ENCODE results near the gene GORASP1.

Gene GORASP1

DNA sequence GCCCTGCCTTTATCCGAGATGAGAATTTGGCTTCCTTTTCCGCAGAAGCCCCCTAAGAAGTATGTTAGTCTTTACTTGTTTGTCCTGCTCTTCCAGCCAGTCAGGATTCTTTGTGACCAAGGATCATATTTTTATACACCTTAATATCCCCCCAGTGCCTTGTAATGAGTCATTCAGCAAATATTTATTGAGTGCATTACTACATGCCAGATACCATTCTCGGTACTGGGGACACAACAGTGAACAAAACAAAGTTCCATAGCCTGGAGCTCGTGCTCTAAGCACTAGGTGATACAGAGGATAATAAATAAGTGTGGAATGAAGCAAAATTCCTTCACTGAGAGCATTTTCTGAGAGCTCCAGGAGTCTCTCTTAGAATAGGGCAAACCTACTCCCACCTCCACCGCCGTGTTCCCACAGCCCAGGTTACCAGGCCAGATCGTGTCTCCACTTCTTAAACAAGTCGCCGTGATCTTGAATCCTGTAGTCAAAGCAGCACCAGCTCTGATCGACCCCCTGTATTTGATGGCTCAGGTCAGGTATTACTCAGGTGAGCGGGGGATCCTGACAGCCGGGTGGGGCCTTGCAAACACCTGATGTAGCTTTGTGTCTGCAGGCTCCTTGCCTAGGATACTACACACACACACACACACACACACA, 18.5 kb upstream of the GORASP1 start:
- no peak for DNase-seq (ENCODE audit: low read depth)

DNA sequence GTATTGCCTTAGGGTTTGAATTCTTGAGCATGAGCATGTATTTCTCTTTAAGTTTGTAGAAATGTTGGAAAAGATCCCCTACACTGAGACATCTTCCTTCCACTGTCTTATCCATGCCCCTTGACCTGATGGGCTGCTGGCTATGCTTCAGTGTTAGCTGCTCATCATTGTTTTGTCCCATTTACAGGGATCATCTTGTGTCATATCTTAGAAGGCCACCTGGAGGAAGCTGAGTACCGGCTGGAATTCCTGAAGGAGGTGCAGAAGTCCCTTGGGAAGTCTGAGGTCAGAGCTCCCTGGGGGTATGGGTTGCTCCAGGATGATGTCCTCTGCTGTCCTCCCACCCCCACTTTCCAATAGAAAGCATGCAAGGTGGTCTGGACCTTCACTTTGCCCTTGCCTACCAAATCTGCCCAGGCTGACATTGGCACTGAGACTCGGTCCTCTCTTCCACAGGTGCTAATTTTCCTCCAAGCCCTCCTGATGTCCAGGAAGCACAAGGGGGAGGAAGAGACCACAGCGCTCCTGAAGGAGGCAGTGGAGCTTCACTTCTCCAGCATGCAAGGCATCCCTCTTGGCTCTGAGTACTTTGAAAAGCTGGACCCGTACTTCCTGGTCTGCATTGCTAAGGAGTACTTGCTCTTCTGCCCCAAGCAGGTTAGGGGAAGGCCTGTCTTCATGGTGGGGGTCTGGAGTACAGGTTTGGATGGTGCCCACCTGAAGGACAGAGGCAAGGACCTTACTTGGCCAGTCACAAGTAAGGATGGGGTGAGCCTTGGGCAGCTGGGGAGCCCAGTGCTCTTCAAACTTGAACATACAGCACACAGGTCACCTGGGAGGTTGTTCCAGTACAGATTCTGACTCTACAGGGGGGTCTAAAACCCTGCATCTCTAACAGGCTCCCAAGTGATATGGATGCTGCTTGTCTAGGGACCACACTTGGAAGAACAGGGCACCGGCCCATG, 17.7 kb upstream of the GORASP1 start:
- no peak for DNase-seq (ENCODE audit: low read depth)

DNA sequence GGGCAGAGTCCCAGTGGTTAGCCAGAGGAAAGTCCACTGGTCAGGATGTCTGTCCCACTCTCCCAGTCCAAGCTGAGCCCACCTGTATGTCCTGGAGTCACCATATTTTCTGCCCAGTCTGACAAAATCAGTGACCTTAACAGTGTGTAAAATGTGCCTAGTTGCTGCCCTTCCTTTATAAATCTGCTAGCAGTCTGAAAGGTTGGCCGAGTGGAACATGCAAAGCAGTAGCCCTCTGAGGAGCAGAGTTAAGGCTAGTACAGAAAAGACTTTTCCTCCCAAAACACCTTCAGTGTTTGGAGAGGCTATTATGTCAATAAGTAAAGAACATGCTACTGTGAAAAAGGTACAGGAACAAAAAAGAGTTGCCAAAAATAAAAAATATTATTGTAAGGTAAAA, 15.4 kb upstream of the GORASP1 start:
- no peak for DNase-seq (ENCODE audit: low read depth)

DNA sequence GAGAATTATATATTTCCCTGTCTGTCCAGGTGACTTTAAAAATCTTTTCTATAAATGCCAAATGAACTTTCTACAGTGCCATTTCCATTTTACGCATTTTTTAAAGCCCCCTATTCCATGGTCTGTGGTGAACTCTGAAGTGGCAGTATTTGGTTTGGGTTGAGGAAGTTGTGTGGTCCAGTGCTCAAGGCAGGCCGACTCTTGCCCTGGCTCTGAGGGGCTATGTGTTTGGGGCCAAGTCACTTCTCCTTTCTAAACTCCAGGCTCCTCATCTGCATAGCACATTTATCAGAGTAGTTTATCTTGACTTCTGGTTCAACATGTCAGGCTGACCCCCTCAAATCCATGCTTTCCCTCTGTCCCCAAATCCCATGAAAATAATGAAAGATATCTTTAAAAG, 14.2 kb upstream of the GORASP1 start:
- no peak for DNase-seq (ENCODE audit: low read depth)

DNA sequence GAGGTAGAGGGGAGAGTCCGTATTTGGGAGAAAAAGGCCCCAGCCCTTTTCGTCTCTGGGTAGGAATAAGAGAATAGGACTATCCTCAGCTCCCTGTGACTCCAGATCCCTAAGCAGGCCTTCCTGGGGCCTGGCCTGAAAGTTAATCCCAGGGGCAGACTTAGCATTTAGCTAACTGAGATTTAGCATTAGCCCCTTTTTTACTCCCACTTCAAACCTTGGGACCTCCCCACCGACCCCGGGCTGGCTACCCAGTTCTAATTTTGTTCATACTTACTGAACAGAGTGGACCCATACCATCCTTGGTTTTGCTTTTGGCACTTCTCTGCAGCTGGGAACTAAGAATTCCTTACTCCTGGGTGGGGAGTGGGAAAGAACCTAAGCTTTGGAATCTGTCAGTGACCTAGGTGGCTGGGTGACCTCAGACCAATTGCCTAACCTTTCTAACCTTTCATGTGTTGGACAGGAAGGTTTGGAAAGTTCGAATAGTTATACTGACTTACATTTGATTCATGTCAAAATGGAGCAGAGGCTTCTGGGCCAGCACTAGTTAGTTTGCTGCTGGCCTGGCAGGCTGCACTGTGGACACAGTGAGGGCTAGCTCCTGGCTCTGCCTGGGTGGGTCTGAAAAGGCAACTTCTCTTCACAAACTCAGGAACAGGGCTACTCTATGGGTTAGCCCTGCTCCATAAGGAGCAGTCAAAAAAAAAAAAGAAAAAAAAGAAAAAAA, 11.7 kb upstream of the GORASP1 start:
- no peak for DNase-seq (ENCODE audit: low read depth)

DNA sequence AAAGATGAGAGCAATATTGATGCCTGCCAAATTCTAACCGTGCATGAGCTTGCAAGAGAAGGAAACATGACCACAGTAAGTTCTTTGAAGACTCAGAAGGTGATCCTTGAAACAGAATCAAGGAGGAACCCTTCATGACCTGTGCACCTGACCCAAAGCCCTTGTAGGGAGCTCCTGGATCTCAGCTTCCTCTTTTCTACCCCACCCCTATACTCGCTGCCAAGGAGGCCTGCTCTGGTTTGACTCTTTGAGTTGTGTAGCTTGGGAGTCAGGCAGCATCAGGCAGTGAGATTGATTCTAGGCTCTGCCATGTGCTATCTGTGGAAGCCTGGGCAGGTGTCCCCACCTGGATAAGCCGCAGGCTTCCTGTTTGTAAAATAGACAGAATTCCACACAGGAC, 10.7 kb upstream of the GORASP1 start:
- no peak for DNase-seq (ENCODE audit: low read depth)

DNA sequence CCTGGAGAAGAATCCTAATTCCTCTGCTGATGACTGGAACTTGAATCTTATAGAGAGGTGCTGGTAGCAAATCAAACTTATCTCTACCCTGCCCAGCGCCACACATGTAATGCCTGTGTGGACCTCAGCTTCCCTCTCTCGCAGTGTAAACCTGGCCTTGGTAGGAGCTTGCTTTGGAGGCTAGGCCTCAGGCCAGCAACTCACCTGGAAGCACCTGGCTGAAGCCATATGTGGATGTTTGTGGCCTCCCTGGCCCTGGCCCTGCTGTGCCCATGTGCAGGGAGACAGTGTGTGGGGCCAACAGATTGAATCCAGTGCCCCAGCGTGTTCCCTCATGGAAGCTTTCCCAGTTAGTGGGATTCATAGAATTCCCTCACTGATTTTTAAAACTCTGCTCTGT, 8.4 kb upstream of the GORASP1 start:
- DNase-seq (ENCODE audit: low read depth), result no peak

DNA sequence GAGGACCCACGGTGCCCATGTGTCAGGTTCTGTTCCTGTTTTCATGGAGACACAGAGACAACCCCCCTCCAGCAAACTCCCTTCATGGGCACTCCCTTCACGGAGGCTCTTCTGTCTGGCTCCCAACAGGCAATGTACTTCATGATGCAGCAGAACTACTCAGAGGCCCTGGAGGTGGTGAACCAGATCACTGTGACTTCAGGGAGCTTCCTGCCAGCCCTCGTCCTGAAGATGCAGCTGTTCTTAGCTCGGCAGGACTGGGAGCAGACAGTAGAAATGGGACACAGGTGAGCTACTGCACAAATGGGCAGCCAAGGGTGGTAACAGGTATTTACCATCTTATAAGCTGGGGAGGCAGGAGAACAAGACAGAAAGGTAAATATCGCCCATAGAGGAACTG, 7.0 kb upstream of the GORASP1 start:
- no peak for DNase-seq (ENCODE audit: low read depth)

DNA sequence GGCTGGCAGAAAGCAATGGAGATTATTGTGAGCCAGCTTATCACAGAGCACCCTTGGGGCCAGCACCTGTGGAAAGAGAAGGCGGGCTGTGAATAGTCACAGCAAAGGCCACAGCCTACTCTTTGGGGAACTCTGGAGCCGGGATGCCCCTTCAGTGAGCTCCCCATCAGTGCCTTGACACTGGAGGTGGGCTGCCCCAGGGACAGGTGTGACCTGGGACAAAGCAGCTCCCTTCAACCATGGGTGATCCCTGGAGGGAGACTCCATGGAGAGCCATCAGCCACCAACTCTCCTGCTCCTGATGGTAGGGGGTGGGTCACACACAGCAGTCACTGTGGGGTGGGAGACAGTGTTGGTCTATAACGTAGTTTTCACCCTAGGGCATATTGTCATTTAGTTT, 5.9 kb upstream of the GORASP1 start:
- no peak for DNase-seq (ENCODE audit: low read depth)

DNA sequence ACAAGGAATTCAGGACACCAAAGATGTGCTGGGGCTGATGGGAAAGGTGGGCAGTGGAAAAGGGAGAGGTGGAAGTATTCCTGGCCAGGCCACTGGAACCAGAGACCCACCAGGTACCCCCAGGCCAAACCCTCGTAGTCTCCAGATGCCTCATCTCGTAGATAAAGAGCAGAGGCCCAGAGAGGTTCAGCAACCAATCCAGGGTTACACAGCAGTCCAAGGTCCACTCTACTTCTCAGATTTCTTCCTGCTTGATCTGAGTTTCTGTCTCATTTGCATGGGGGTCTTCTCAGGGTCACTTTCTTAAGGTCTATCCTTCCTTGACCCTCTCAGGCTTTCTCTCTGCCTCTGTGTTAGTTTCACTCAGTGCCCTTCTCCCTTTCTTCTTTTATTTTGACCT, 5.1 kb upstream of the GORASP1 start:
- DNase-seq (ENCODE audit: low read depth), result no peak

DNA sequence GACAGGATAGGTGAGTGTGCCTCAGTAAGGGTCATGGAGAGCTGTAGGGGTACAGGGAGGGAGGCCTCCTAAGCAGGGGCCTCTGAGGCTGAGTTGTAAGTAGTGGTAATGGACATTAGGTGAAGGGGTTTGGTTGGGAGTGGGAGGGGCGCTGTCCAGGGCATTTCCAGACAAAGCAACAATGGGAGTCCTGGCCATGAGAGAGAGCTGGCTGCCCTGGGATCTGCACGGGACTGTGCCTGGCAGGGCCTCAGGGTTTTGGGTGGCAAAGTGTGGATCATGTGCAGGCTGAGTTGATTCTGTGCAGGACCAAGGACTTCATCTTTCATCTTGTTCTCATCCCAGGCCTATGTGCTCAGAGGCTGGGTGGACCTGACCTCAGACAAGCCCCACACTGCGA, 4.7 kb upstream of the GORASP1 start:
- no peak for DNase-seq (ENCODE audit: low read depth)

DNA sequence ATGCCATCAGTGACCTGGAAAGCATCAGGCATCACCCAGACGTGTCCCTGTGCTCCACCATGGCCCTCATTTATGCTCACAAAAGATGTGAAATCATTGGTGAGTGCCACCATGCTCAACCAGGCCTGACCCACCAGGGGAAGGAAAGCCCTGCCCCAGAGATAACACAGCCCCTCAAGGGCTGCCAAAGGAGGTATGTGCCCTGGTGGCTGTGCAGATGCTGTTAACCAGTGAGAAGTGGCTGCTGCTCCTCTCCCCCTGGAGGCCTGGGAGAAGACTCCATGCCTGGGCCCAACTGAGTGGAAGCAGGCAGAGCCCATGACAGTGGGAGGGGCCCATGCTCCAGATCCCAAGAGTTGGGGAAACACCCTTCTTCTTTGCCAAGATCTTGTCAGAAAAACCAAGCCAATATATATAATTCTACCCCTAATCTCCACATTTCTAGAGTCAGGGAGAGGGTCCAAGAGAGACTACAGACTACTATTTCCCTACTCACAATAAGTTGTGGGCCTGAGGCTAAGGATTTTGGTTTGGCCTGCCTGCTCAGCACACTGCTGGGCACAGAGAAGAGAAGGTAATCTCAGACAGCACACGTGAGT, 2.7 kb upstream of the GORASP1 start:
- no peak for DNase-seq (ENCODE audit: low read depth)

DNA sequence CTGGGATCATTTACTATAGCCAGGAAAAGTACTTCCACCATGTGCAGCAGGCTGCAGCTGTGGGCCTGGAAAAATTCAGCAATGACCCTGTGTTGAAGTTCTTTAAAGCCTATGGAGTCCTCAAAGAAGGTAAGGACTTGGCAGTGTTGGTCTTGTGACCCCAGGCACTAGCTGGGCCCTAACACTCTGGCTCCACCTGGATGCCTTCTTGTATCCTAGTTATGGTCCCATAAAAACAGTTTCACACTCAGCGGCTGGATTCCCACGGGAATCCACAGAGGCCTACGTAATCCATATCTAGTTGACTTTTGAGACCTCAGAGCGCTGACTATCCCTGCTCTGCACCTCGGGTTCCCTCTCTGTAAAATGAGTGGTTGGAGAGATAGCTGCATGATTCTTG, 1.7 kb upstream of the GORASP1 start:
- no peak for DNase-seq (ENCODE audit: low read depth)

DNA sequence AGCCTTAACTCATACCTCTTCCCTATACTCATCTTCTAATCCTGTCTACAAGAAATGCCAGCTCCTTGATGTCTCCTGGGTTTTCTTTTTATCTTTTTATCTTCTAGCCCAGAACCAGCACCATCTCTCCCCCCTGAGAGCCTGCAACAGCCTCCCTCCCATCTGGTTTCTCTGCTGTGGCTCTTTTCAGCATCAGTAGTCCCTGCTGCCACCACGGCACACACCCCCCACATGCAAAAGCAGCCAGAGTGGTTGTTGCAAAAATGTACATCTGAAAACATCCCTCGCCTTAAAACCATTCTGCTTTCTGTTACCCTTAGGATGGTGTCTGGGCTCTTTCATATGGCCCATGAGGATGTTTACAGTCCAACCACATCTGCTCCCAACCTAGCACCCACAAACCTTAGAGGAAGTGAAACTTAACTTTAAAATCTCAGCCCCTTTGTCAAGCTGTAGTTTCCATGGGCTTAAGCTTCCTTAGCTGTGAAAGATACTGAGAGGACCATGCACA, 828 bp upstream of the GORASP1 start:
- no peak for DNase-seq (ENCODE audit: low read depth)

DNA sequence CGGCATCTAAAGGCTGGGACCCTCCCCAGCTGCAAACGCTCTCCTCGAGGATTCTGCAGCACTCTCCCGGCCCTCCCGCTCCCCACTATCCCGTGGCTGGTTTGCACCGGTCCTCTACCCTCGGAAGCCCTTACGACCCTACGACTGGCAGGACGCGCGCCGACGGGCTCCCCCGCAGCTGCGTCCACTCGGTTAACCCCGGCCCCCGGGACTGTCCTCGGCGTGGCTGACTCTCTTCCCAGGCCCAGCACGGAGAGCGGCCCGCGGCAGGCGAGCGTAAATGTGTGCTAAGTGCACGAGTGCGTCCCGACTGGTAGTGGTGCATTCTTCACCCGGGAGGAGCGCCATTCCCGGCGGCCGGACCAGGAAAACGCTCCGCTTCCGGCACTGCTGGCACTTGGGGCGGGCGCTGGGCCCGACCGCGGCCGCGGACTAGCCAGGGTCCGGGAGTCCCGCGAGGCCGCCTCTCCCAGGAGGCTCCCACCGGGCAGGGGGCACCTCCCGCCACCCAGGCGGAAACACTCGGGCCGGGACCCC, 508 bp downstream of the GORASP1 start:
- no peak for DNase-seq (ENCODE audit: low read depth)

DNA sequence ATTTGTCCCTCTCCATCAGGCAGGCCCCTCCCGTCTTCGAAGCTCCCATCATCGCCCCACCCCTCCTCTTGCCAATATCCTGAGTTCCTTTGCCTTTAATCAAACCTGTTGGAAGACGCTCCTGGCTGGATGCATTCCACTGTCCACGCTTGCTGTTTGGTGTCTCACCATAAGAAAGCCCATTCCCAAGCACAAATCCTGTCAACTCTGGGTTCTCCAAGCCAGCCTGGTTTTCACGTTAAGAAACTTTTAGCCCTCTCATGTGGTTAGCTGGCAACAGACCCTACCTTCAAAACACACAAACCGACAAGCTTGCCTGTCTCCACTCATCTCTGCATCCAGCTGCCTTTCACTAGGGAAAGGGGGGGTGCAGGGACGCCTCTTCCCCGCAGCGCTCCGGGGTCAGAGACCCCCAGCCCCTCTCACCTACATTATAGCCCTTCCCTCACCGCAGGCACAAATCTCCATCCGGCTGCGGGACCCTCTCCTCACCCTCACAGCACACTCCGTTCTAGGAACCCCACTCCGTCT, 1.1 kb downstream of the GORASP1 start:
- no peak for DNase-seq (ENCODE audit: low read depth)

DNA sequence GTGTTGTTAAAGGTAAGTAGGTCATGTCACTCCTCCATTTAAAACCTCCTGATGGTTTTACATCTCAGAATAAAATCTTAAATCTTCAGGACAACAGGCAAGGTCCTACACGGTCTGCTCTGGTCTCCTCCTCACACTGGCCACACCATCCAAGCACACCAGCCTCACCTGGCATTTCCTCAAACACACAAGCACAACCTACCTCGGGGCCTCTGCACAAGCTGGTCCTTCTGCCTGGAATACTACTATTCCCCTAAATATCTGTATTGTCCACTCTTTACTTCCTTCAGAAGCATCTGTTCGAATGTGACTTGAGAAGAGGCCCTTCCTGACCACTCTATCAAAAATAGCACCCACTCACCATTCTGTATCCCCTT, 1.8 kb downstream of the GORASP1 start:
- no peak for DNase-seq (ENCODE audit: low read depth)

DNA sequence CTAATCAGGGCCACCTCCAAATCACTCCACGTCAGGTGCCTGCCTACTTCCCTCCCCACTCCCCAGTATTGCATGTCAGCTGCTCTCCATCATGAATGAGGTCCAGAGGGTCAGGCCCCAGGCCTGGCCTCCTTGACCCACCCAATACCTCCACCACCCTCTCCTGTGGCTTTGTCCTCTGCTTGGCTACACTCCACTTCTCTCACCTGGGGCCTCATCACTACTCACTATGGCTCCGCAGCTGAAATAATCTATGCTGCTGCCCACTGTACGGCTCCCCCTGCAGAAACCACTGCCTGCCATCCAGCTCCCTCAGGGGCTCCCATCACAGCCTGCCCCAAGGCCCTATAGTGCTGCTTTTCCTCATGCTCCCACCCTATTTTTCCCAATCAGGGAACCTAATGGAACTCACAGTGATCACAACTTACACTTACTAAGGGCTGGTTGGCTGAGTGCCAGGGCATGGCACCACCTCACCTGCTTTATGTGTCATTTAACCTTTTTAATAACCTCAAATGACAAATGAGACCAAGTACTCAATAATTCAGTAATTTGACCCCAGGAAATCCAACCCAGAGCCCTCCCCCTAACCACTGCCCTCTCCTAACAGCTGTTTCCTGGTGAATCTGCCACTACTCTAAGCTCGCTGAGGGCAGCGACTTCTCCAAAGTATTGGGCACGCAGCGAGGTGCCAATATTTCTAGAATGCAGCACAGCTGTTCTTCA, 2.3 kb downstream of the GORASP1 start:
- DNase-seq (ENCODE audit: low read depth), result no peak

DNA sequence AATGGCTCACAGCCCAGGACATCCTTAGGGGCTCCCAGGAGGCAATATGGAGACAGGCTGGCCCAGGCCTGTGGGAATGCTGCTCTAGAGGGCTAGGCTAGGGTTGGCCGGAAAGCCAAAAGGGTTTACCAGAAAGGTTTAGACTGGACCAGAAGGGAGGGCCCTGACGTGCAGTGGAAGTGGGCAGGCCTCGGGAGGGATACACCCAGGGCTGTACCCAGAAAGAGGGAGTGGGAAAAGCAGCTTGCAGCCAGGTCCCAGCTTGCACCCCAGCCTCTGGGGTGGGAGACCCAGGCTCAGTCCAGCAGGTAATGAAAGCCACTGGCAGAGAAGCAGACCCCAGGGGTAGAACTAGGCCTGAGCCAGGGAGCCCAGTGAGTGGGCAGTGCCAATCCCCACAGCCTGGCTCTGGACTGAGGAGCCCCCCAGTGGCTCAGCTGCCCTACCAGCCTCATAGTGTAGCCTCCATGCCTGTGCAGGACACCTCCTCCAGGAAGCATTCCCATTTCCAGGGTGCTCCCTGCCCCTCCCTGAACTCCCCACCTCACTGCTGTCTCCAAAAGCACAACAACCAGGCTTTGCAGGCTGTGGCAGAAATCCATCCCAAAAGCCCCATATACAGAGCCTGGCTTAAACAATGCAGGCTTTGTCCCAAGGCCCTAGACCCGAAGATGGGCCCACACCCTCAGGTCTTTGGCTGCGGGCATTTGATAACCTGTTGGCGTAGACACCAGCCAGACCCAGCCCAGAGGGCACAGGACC, 3.5 kb downstream of the GORASP1 start:
- no peak for DNase-seq (ENCODE audit: low read depth)

DNA sequence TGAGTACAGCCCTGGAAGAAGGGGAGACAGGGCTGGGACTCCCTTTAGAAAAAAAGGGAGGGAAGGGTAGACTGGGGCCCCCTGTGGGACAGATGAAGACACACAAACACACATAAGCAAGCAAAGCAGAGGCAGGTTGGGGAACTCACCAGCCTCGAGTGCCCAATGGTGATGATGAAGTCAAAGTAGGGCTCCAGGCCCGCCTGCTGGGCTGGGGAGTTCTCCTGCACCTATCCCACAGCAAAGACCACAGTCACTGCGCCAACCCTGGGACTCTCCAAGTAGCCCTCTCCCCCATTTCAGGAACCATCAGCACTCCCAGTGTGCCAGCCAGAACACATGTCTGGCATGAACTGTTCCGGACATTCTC, 4.1 kb downstream of the GORASP1 start:
- no peak for DNase-seq (ENCODE audit: low read depth)
